Suppressor macrophage (primary cell): Measurements from ENCODE around the gene AMFR.
"Not testable (repeated sequence)": the region's sequence is repeated elsewhere in the genome, so short reads cannot be mapped to it uniquely, and the experiment has no call there.

Source experiments
- DNase-seq, 4 experiments: peaks; one replicate each; pipeline ENCODE4 v3.0.0-alpha.2; 2020 to 2022

AMFR gene

DNA sequence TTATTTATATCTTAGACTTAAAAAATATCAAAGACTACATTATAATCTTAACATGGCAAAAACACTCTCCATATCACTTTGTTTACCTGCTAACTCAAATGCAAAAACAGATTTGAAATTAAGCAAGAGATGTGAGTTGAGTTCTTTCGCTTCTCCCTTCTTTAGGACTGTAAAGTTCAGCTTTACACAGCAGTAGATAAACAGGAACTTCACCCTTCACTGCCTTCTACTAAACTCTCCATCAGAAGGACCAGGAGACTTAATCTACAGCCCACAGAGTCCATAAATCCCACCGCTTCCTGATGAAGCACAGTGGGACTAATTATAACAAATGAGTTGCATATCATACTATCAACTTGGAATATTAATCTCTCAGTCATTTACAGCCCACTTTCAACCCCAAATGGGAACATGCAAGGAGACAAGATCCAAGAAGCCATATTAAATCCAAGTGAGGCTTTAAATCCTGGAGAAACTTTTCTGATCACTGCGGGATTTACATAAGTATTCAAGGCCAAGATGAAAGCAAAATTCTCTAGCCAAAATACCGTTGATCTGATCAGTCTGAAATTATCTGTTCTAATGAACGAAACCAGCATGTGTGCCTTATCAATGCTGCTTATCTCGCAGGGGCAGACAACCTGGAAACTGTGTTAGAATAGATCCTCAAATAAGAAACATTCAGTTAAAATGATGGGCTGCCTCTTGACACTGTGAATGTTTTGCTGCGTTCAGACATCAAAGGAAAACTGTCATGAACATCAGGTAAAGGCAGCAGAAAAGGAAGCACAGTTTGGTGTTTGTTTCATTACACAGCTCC, 1.6 kb downstream of the AMFR start:
- DNase-seq, result peak in 3 of 4 experiments; percentile 34 to 68 (median 65)

DNA sequence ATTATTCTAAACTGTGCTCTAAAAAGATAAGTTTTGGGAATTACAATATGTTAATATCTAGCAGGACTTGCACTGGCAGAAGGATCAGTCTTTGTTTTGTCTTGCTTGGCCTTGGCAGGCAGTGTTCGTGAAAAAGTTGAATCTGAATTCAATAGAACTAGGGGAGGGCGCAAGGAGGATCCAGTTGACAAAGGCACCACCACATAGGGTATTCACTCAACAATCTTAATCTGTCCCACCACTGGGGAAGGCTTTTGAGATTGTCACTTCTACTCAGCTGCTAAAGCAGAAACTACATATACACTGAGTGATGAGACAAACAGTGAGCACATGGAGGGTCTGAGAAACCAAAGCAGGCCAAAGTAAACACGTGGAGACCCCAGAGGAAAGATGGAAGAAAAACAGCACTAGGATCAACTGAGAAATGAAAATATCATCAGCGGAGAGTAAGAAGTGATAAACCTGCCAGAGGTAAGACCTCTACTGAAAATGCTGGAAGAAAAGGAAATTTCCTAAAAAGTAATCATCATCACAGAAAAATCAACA, 2.4 kb downstream of the AMFR start:
- DNase-seq, result no peak

DNA sequence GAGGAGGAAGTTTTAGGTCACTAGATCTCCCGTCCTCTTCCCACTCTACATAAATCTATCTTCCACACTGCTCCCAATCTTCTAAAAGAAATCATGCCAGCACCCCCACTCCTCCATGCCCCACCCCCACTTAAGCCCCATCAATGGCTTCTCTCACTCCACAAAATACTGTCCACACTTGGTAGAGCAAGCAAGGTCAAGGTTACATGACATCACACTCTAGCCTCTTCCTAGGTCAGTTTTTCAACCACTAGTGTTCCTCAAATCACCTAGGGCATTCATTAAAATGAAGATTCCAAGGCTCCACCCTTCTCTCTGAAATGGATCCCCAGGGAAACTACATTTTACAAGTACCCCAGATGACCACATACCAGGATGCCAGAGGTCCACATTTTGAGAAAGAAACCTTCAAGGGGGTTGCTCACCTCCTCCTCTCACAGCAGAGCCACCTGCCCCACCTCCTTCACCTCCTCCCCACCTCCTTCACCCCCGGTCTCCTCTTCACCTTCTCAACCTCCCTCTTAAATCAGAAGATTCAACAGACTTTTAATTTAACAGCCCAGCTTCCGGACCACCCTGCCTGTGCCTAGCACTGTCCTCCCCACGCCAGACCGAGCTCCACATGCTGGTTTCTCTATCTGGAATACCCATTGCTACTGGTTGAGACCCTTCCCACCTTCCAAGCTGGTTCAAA, 3.2 kb downstream of the AMFR start:
- no peak for DNase-seq

GRCh38 chr16:56421313-56421712, 4.0 kb downstream of the AMFR start:
- no peak for DNase-seq

DNA sequence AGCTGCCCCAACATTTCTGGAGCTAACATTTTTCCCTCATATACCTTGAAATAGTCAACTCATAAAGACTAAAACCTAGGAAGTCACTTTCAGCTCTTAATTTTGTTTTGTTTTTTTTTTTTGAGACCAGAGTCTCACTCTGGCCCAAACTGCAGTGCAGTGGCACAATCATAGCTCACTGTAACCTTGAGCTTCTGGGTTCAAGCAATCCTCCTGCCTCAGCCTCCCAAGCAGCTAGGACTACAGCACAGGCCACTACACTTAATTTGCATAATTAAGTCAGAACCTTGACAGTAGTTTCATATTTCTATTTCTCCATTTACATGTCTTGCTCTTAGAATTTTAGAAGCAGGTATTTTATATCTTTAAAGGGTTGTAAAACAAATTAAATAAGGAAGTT, 4.7 kb downstream of the AMFR start:
- no peak for DNase-seq

DNA sequence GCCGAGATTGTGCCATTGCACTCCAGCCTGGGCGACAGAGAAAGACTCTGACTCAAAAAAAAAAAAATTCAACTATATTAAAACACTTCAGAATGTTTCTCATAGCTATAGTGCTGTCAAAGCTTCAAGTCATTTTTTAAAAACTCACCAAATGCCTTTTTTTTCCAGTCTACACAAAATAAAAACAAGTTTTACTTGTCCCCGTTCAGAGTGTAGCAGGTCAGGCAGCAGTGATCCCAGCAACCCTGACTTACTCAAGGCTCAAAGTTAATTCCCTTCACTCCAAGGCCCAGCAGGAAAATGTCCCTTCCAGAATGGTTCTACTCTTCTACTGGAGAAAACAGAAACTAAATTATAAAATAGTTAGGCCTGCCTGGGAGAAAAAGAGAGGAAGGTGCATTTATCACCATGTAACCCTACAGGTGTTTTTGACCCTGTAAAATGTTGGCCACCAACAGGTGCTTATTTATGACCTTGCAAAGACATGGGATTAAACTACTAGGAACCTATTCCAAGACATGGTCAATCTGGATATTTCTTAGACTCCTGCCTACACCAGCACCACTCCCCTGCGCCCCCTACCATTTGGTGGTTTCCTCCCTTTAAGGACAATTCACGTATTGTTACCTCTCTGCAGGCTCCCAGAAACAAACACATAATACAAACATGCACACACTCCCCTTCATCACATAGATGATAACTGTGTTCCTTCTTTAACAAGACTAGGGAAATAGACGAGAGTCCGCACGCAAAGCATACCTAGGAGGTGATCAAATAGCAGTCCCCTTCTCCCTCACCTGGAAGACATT, 5.4 kb downstream of the AMFR start:
- DNase-seq, result no peak

- no peak for DNase-seq
These were observed 8.2 kb downstream of the AMFR start for GRCh38 chr16:56417138-56417537.

DNA sequence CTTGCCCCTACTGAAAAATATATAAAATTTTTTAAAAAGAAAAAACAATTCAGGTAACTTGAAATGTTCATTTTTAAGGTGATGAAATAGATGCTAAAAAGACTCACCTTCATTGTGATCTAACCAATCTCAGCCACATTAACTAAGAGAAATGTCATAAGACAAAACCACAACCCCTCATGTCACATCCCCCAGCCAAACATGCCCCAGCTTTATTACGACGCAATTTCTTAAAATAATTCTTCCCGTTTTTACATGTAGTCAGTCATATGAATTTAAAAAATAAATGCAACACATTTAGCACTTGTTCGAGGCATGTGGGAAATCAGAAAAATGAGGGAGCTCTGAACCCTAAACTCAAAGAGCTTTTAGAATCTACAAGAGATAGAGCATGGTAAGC, 9.5 kb downstream of the AMFR start:
- DNase-seq, result peak; percentile 55 to 75 (median 65)

DNA sequence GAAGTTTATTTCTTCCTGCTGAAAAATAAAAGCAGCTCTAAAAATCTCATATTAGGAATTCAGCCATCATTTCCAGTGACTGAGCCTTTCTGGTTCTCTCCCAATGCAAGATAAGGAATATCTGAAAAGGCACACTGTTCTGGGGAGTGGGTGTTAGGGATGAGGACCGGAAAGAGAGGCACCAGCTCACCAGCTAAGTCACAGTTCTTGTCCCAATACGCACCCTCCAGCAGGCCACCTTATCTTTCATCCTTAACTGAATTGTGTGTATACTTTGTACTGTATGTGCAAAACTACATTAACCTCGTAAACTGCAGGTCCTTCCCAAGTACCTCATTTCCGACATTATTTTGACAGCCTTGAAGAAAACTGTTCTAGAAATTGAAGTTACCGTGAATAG, 11.0 kb downstream of the AMFR start:
- DNase-seq, result no peak

GRCh38 chr16:56413381-56413780, 12.0 kb downstream of the AMFR start:
- peak in 3 of 4 experiments; percentile 30 to 66 (median 52) for DNase-seq

- no peak for DNase-seq
These were observed 13.7 kb downstream of the AMFR start for GRCh38 chr16:56411624-56412023.

GRCh38 chr16:56411123-56411522, 14.2 kb downstream of the AMFR start:
- DNase-seq, result no peak

DNA sequence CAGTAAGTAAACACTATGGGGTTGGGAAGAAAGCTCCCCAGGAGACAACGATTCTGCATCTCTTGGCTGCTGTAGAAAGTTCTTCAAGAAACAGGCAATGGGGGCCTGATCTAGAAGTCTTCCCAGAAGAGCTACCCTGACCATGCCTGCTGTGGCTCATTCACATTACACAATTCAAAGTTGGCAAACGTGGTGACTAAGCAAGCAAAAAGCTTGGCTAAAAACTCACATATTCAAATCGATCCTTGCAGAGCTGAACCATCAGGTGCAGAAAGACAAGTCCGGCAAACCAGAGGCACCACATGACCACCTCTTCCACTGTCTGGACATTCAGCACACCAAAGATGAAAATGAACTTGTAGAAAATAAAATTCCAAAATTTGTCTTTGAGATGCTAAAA, 16.1 kb downstream of the AMFR start:
- DNase-seq, result peak; percentile 22 to 57 (median 48)

DNA sequence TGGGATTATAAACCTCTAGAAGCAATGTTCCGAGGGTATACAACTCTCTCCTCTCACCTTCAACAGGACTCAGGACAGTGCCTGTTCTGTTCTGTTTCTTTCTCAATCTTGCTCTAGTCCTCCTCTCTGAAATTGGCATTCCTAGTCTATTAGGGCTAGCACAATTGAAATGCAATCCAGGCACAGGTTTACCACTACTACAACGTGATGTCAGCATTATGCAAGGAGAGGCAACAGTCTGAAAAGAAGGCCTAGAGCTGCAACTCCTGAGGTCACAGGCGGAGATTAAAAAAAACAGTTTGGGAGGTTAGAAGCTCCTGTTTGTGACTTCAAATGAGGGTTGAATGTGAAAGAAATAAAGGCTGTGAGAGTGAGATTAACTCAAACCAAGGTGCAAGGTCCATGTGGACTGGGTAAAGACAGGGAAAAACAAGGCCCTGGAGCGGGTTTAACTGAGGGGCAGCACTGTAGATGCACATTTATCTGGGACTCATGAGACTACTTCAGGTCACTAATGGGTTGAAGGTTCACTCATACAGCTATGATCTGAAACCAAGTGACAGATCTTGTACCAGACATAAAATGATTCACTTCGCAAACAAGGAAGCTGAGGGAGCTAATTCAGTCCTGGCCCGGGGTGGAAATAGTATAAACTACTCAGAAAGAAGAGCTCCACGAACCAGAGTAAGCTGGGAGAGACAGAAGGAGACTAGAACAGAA, 16.8 kb downstream of the AMFR start:
- DNase-seq, result peak in 1 of 4 experiments; percentile 11

DNA sequence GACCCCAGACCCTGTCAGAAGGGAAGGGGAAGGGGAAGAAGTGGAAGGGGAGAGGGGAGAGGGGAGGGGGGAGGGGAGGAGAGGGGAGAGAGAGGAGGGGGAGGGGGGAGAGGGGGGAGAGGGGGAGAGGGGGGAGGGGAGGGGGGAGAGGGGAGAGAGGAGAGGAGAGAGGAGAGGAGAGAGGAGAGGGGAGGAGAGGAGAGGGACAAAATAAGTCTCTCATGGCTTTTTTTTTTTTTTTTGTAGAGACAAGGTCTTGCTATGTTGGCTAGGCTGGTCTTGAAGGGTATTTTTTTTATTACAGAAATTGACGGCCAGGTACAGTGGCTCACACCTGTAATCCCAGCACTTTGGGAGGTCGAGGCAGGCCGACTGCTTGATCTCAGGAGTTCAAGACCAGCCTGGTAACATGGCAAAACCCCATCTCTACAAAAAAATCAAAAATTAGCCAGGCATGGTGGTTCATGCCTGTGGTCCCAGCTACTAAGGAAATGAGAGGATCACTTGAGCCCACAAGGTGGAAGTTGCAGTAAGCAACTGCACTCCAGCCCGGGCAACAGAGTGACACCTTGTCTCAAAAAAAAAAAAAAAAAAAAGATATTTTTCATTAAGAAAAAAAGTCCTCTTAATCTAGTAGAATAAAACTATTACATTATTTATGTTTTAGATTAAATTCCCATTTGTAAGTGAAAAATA, 19.2 kb downstream of the AMFR start:
- no peak for DNase-seq

GRCh38 chr16:56401482-56401881, 23.9 kb downstream of the AMFR start:
- DNase-seq, result peak in 1 of 4 experiments; percentile 26

GRCh38 chr16:56400458-56400857, 24.9 kb downstream of the AMFR start:
- no peak for DNase-seq

- DNase-seq, result no peak
These were observed 25.9 kb downstream of the AMFR start for GRCh38 chr16:56399486-56399885.

- DNase-seq, result no peak
These were observed 26.3 kb downstream of the AMFR start for GRCh38 chr16:56399047-56399446.

DNA sequence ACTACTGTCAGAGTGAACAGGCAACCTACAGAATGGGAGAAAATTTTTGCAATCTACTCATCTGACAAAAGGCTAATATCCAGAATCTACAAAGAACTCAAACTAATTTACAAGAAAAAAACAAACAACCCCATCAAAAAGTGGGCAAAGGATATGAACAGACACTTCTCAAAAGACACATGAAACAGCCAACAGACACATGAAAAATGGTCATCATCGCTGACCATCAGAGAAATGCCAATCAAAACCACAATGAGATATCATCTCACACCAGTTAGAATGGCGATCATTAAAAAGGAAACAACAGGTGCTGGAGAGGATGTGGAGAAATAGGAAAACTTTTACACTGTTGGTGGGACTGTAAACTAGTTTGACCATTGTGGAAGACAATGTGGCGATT, 28.6 kb downstream of the AMFR start:
- not testable (repeated sequence) for DNase-seq

- no peak for DNase-seq
These were observed 35.8 kb downstream of the AMFR start for GRCh38 chr16:56389554-56389953.

- DNase-seq, result no peak
These were observed 37.1 kb downstream of the AMFR start for GRCh38 chr16:56388209-56388608.
